HepG2 (cell line): ENCODE measurements around the gene NEURL1. TPM values are rescaled to one million over a fixed set of nuclear protein-coding genes. Genes with fewer than 3 reads are reported as not detected.
A peak's percentile ranks its signal among the peaks of the same experiment; 100 is the strongest.

ENCODE experiments used
- ATF2 ChIP-seq: sonication (generic); formaldehyde crosslinking; IDR thresholded peaks from 2 replicates; pipeline ENCODE4 v1.4.0; 2020; ENCODE audit warnings: missing genetic modification reagents
- BCL6 ChIP-seq: IDR thresholded peaks from 2 replicates; pipeline ENCODE4 v1.6.1; 2016; ENCODE audit warnings: missing genetic modification reagents, missing compliant biosample characterization
- ETV5 ChIP-seq: IDR thresholded peaks from 2 replicates; pipeline ENCODE4 v1.6.1; 2018; ENCODE audit warnings: missing biosample characterization, missing genetic modification reagents, inconsistent platforms, borderline replicate concordance
- FOXK2 ChIP-seq: fragments of 450-650 bp; IDR thresholded peaks from 2 replicates; pipeline ENCODE4 v1.6.1; 2016
- HMG20A ChIP-seq: IDR thresholded peaks from 2 replicates; pipeline ENCODE4 v1.6.1; 2016; ENCODE audit warnings: borderline replicate concordance
- JUN ChIP-seq: sonication (generic); formaldehyde crosslinking; IDR thresholded peaks from 2 replicates; pipeline ENCODE4 v1.4.0; 2020; ENCODE audit warnings: mild to moderate bottlenecking, missing genetic modification reagents
- MTF1 ChIP-seq: sonication (generic); formaldehyde crosslinking; IDR thresholded peaks from 2 replicates; pipeline ENCODE4 v1.5.0; 2020; ENCODE audit warnings: missing genetic modification reagents
- NCOA2 ChIP-seq: sonication (generic); formaldehyde crosslinking; IDR thresholded peaks from 2 replicates; pipeline ENCODE4 v1.8.0; 2022; ENCODE audit warnings: inconsistent platforms
- PHF21A ChIP-seq: sonication (generic); formaldehyde crosslinking; IDR thresholded peaks from 2 replicates; pipeline ENCODE4 v1.5.0; 2020; ENCODE audit warnings: mild to moderate bottlenecking, missing genetic modification reagents
- PLSCR1 ChIP-seq: sonication (generic); formaldehyde crosslinking; IDR thresholded peaks from 2 replicates; pipeline ENCODE4 v1.5.0; 2020; ENCODE audit warnings: missing genetic modification reagents, mild to moderate bottlenecking, borderline replicate concordance
- POLR2A ChIP-seq, 2 experiments: IDR thresholded peaks; 2 replicates each; pipeline ENCODE4 v1.6.1; 2011; ENCODE audit warnings: low read depth in 2 of 2, low read length in 2 of 2, mild to moderate bottlenecking in 1 of 2, moderate library complexity in 1 of 2; ENCODE audit not compliant: insufficient read depth in 1 of 2
- RAD21 ChIP-seq: fragments of 450-650 bp; formaldehyde crosslinking; IDR thresholded peaks from 2 replicates; pipeline ENCODE4 v1.5.0; 2020; ENCODE audit warnings: mild to moderate bottlenecking
- RNF2 ChIP-seq: fragments of 450-650 bp; conservative IDR thresholded peaks from 2 replicates; pipeline ENCODE4 v1.6.1; 2016; ENCODE audit warnings: low read depth
- SIN3A ChIP-seq: IDR thresholded peaks from 2 replicates; pipeline ENCODE4 v1.6.1; 2011; ENCODE audit warnings: low read depth, mild to moderate bottlenecking, control low read depth, low read length, borderline replicate concordance
- SOX5 ChIP-seq: IDR thresholded peaks from 2 replicates; pipeline ENCODE4 v1.6.1; 2016; ENCODE audit warnings: borderline replicate concordance
- TBX2 ChIP-seq: sonication (generic); formaldehyde crosslinking; IDR thresholded peaks from 2 replicates; pipeline ENCODE4 v1.5.0; 2020; ENCODE audit warnings: missing genetic modification reagents, mild to moderate bottlenecking, borderline replicate concordance
- TCF7 ChIP-seq: sonication (generic); IDR thresholded peaks from 2 replicates; pipeline ENCODE4 v1.6.1; 2016; ENCODE audit warnings: antibody characterized with exemption, low read depth
- ZBTB21 ChIP-seq: sonication (generic); formaldehyde crosslinking; IDR thresholded peaks from 2 replicates; pipeline ENCODE4 v1.4.0; 2020; ENCODE audit warnings: missing genetic modification reagents
- ZFP36L1 ChIP-seq: sonication (generic); formaldehyde crosslinking; IDR thresholded peaks from 2 replicates; pipeline ENCODE4 v1.8.0; 2022; ENCODE audit warnings: mild to moderate bottlenecking, missing genetic modification reagents, moderate library complexity
- ZFP36L2 ChIP-seq: sonication (generic); formaldehyde crosslinking; IDR thresholded peaks from 2 replicates; pipeline ENCODE4 v1.4.0; 2020; ENCODE audit warnings: missing genetic modification reagents
- ZNF205 ChIP-seq: IDR thresholded peaks from 2 replicates; pipeline ENCODE4 v1.6.1; 2018; ENCODE audit warnings: missing biosample characterization, missing genetic modification reagents
- ZNF264 ChIP-seq: sonication (generic); formaldehyde crosslinking; IDR thresholded peaks from 2 replicates; pipeline ENCODE4 v1.4.0; 2020; ENCODE audit warnings: missing genetic modification reagents
- ZNF556 ChIP-seq: sonication (generic); formaldehyde crosslinking; IDR thresholded peaks from 2 replicates; pipeline ENCODE4 v1.4.0; 2020; ENCODE audit warnings: mild to moderate bottlenecking, missing genetic modification reagents, borderline replicate concordance
- ZNF7 ChIP-seq: IDR thresholded peaks from 2 replicates; pipeline ENCODE4 v1.6.1; 2016; ENCODE audit warnings: missing biosample characterization, missing genetic modification reagents
- ZSCAN12 ChIP-seq: sonication (generic); formaldehyde crosslinking; IDR thresholded peaks from 2 replicates; pipeline ENCODE4 v1.9.0; 2021; ENCODE audit warnings: mild to moderate bottlenecking, missing genetic modification reagents
- polyA plus RNA-seq, 8 experiments: library from polyadenylated mRNA; depleted of rRNA in 3 of 8; stranded (reverse) in 7 of 8; unstranded in 1 of 8; fragments of >200 nt; fragmentation: Illumina TruSeq in 4 of 8; extraction: Trizol in 4 of 8; gene quantifications; 2 replicates each; pipeline versions ENCODE4 v1.2.1 to v1.2.3, GENCODE V29; 2011 to 2016; ENCODE audit warnings: low read depth in 4 of 8, missing spikeins in 1 of 8, mixed read lengths in 1 of 8; ENCODE audit not compliant: insufficient read depth in 1 of 8
- total RNA-seq, 5 experiments: library from RNA; depleted of rRNA; stranded (reverse); fragments of >200 nt; fragmentation: Illumina TruSeq; extraction: Trizol; gene quantifications; 2 replicates each; pipeline ENCODE4 v1.2.3, GENCODE V29; 2016; ENCODE audit warnings: low read depth in 1 of 5
- TF ChIP-seq, protein P1 (sequence below): sonication (generic); formaldehyde crosslinking; IDR thresholded peaks from 2 replicates; pipeline ENCODE4 v1.4.0; 2020; ENCODE audit warnings: missing genetic modification reagents
- TF ChIP-seq, protein P2 (sequence below): IDR thresholded peaks from 2 replicates; pipeline ENCODE4 v1.4.0; 2020; ENCODE audit warnings: mild to moderate bottlenecking, missing genetic modification reagents

The NEURL1 gene
- total and polyA plus RNA-seq, 2 of the 13 experiments (the other 11 are each of a cell fraction or from before 2014, with no cell fraction given) = not detected

DNA sequence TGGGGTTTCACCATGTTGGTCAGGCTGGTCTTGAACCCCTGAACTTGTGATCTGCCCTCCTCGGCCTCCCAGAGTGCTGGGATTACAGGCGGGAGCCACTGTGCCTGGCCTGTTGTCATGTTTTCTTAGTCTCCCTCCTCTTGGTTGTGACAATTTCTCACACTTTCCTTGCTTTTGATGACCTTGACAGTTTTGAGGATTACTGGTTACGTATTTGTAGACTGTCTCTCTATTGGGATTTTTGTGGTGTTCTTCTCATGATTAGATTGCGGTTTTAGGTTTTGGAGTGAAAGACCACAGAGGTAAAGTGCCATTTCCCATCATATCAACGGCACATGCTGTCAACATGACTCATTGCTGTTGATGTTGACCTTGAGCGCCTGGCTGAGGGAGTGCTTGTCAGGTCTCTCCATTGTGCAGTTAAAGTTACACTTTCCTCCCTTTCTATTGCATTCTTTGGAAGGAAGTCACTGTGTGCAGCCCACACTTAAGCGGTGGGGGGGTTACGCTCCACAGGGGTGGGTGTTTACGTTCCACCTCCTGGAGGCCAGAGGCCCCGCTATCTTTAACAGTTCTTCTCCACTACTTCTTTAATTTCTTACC lies 10.8 kb downstream of the NEURL1 start (continued):
- TF ChIP-seq, protein P1, sequence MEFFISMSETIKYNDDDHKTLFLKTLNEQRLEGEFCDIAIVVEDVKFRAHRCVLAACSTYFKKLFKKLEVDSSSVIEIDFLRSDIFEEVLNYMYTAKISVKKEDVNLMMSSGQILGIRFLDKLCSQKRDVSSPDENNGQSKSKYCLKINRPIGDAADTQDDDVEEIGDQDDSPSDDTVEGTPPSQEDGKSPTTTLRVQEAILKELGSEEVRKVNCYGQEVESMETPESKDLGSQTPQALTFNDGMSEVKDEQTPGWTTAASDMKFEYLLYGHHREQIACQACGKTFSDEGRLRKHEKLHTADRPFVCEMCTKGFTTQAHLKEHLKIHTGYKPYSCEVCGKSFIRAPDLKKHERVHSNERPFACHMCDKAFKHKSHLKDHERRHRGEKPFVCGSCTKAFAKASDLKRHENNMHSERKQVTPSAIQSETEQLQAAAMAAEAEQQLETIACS (CRISPR knock-in tag) = no peak
- TF ChIP-seq JUN (CRISPR knock-in tag) (peak; percentile 92), ATF2 (CRISPR knock-in tag) (peak; percentile 33; the same call in 1 of the 2 replicates), ZNF205 (CRISPR knock-in tag) (0 out of 2 replicates have a peak, but pooled peaks have one; percentile 37), MTF1 (CRISPR knock-in tag) (no peak), RAD21 (no peak), ETV5 (CRISPR knock-in tag) (peak; percentile 43; the same call in 1 of the 2 replicates), SIN3A (0 out of 2 replicates have a peak, but pooled peaks have one; percentile 36), ZNF264 (CRISPR knock-in tag) (no peak), TCF7 (peak; percentile 41; the same call in 1 of the 2 replicates), POLR2A (IDR thresholded peaks at IDR 0.05; ENCODE audit: insufficient read depth in 1 of 2, low read depth in 2 of 2, low read length in 2 of 2) (no peak), SOX5 (CRISPR knock-in tag) (peak; percentile 94), TBX2 (CRISPR knock-in tag) (peak; percentile 84; the same call in 1 of the 2 replicates), BCL6 (CRISPR knock-in tag) (peak; percentile 70), PHF21A (CRISPR knock-in tag) (peak; percentile 46; the same call in 1 of the 2 replicates), ZSCAN12 (CRISPR knock-in tag) (no peak), FOXK2 (peak; percentile 71), ZBTB21 (CRISPR knock-in tag) (no peak), ZNF556 (no peak), PLSCR1 (CRISPR knock-in tag) (no peak), NCOA2 (CRISPR knock-in tag) (peak; percentile 64), ZNF7 (CRISPR knock-in tag) (peak; percentile 13; the same call in 1 of the 2 replicates), ZFP36L2 (no peak), ZFP36L1 (CRISPR knock-in tag) (no peak), RNF2 (peak; percentile 62; the same call in 1 of the 2 replicates), HMG20A (CRISPR knock-in tag) (peak; percentile 89; the same call in 1 of the 2 replicates)
- TF ChIP-seq, protein P2, sequence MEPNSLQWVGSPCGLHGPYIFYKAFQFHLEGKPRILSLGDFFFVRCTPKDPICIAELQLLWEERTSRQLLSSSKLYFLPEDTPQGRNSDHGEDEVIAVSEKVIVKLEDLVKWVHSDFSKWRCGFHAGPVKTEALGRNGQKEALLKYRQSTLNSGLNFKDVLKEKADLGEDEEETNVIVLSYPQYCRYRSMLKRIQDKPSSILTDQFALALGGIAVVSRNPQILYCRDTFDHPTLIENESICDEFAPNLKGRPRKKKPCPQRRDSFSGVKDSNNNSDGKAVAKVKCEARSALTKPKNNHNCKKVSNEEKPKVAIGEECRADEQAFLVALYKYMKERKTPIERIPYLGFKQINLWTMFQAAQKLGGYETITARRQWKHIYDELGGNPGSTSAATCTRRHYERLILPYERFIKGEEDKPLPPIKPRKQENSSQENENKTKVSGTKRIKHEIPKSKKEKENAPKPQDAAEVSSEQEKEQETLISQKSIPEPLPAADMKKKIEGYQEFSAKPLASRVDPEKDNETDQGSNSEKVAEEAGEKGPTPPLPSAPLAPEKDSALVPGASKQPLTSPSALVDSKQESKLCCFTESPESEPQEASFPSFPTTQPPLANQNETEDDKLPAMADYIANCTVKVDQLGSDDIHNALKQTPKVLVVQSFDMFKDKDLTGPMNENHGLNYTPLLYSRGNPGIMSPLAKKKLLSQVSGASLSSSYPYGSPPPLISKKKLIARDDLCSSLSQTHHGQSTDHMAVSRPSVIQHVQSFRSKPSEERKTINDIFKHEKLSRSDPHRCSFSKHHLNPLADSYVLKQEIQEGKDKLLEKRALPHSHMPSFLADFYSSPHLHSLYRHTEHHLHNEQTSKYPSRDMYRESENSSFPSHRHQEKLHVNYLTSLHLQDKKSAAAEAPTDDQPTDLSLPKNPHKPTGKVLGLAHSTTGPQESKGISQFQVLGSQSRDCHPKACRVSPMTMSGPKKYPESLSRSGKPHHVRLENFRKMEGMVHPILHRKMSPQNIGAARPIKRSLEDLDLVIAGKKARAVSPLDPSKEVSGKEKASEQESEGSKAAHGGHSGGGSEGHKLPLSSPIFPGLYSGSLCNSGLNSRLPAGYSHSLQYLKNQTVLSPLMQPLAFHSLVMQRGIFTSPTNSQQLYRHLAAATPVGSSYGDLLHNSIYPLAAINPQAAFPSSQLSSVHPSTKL (CRISPR knock-in tag) = peak; percentile 91
